ENCODE results near the gene PTPRD. TPM values are rescaled to one million over a fixed set of nuclear protein-coding genes. Genes with fewer than 3 reads are reported as not detected.

PTPRD gene
- total RNA-seq, 1 experiment from 2014 or later = 70.1 TPM

DNA sequence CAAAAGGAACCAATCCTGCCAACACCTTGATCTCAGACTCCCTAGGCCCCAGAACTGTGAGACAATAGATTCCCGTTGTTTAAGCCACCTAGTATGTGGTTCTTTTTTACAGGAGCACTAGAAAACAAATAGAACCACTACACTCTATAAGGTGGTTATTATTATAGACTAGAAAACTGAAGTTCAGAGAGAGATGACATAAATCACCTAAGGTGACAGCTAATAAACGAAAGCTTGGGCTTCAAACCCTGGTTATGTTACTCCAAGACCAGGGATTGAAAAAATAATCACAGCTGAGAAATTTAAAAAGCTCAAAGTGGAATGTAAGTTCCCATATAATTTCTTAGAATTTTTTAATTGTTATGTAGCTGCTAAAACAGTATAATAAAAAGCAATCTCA, 2097.1 kb downstream of the PTPRD start:
- no peaks in the 10 kb centered on the region for H3K27me3 ChIP-seq (replicated peaks; ENCODE audit: control insufficient read depth, insufficient read depth, low read length)
- Mint-ChIP-seq H3K4me1 (ENCODE audit: low read depth, unreplicated experiment) (no peaks in the 10 kb centered on the region), H3K4me3 (ENCODE audit: unreplicated experiment) (no peak overlapping the region), H3K27ac (ENCODE audit: unreplicated experiment) (no peak overlapping the region), H3K9me3 (ENCODE audit: unreplicated experiment) (no peaks in the 10 kb centered on the region), H3K36me3 (ENCODE audit: insufficient read depth, unreplicated experiment) (no peaks in the 10 kb centered on the region), H3K27me3 (ENCODE audit: insufficient read depth, unreplicated experiment) (no peaks in the 10 kb centered on the region)
- H3K4me3 ChIP-seq (ENCODE audit: low read depth, low read length) = no peak overlapping the region
- H3K9me3 ChIP-seq = no peaks in the 10 kb centered on the region
- TF ChIP-seq, protein P1, sequence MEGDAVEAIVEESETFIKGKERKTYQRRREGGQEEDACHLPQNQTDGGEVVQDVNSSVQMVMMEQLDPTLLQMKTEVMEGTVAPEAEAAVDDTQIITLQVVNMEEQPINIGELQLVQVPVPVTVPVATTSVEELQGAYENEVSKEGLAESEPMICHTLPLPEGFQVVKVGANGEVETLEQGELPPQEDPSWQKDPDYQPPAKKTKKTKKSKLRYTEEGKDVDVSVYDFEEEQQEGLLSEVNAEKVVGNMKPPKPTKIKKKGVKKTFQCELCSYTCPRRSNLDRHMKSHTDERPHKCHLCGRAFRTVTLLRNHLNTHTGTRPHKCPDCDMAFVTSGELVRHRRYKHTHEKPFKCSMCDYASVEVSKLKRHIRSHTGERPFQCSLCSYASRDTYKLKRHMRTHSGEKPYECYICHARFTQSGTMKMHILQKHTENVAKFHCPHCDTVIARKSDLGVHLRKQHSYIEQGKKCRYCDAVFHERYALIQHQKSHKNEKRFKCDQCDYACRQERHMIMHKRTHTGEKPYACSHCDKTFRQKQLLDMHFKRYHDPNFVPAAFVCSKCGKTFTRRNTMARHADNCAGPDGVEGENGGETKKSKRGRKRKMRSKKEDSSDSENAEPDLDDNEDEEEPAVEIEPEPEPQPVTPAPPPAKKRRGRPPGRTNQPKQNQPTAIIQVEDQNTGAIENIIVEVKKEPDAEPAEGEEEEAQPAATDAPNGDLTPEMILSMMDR (IDR thresholded peaks at IDR 0.05; ENCODE audit: insufficient read depth in 1 of 2, low read depth in 1 of 2, low read length in 1 of 2, severe bottlenecking in 1 of 2, unreplicated experiment in 1 of 2) = no peak
- intact Hi-C loops (cut with micrococcal nuclease; ENCODE audit: unreplicated experiment) = no loop called here
- H3K4me1 ChIP-seq = no peaks in the 10 kb centered on the region
- BruUV-seq (replicated peaks) = no TSS peak
- CTCF ChIA-PET = no interaction called here
- H3K36me3 ChIP-seq (ENCODE audit: control insufficient read depth, insufficient read depth, low read length) = no peaks in the 10 kb centered on the region
- no peak for DNase-seq
- POLR2A ChIA-PET = no interaction called here

DNA sequence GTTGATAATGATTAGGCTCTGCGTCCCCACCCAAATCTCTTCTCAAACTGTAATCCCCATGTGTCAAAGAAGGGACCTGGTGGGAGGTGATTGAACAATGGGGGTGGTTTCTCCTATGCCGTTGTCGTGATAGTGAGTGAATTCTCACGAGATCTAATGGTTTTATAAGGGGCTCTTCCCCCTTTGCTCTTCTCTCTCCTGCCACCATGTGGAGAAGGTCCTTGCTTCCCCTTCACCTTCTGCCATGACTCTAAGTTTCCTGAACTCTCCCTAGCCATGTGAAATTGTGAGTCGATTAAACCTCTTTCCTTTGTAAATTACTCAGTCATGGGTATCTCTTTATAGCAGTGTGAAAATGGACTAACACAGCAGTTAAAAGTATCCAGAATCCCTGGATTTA, 2098.0 kb downstream of the PTPRD start:
- DNase-seq = no peak
- ChIA-PET CTCF (no interaction called here), POLR2A (no interaction called here)
- Histone ChIP-seq H3K27me3 (replicated peaks; ENCODE audit: control insufficient read depth, insufficient read depth, low read length) (no peaks in the 10 kb centered on the region), H3K9me3 (no peaks in the 10 kb centered on the region), H3K4me1 (no peaks in the 10 kb centered on the region), H3K4me3 (ENCODE audit: low read depth, low read length) (no peak overlapping the region), H3K36me3 (ENCODE audit: control insufficient read depth, insufficient read depth, low read length) (no peaks in the 10 kb centered on the region)
- TF ChIP-seq, protein P1 (IDR thresholded peaks at IDR 0.05; ENCODE audit: insufficient read depth in 1 of 2, low read depth in 1 of 2, low read length in 1 of 2, severe bottlenecking in 1 of 2, unreplicated experiment in 1 of 2) = no peak
- Mint-ChIP-seq H3K27me3 (ENCODE audit: insufficient read depth, unreplicated experiment) (no peaks in the 10 kb centered on the region), H3K9me3 (ENCODE audit: unreplicated experiment) (no peaks in the 10 kb centered on the region), H3K4me3 (ENCODE audit: unreplicated experiment) (no peak overlapping the region), H3K27ac (ENCODE audit: unreplicated experiment) (no peak overlapping the region), H3K4me1 (ENCODE audit: low read depth, unreplicated experiment) (no peaks in the 10 kb centered on the region), H3K36me3 (ENCODE audit: insufficient read depth, unreplicated experiment) (no peaks in the 10 kb centered on the region)
- intact Hi-C loops (cut with micrococcal nuclease; ENCODE audit: unreplicated experiment) = no loop called here
- no TSS peak for BruUV-seq (replicated peaks)

DNA sequence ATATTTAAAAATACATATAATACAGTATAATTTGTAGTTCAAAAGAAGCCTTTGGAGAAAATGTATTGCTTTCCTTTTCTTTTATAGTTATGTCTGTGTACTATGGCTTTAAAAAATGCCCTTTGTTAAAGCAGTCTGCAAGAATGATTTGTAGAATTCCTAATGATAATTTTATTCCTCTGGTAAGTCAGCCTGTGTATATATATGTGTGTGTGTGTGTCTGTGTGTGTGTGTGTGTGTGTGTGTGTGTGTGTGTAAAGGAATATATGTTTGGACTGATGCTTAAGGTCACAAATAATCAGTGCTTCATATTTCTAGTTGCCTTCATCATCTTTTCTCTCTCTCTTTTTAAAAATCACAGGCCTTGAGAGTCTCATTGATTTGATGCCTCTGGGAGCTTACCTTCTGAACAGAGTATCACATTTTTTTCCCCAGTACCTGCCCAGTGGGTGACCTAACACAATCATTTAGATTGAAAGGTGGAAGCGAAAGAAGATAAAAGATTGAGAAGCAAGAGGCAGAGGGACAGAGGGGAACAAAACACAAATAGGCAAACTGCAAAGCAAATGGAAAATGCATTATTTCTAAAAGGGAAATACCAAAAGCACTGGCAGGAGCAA, 2104.0 kb downstream of the PTPRD start:
- ChIA-PET POLR2A (no interaction called here), CTCF (no interaction called here)
- no peaks in the 10 kb centered on the region for H3K9me3 Mint-ChIP-seq (ENCODE audit: unreplicated experiment)
- H3K9me3 ChIP-seq = no peaks in the 10 kb centered on the region
- no peak overlapping the region for H3K4me3 ChIP-seq (ENCODE audit: low read depth, low read length)
- H3K36me3 Mint-ChIP-seq (ENCODE audit: insufficient read depth, unreplicated experiment) = no peaks in the 10 kb centered on the region
- no peaks in the 10 kb centered on the region for H3K27me3 ChIP-seq (replicated peaks; ENCODE audit: control insufficient read depth, insufficient read depth, low read length)
- no peak overlapping the region for H3K27ac Mint-ChIP-seq (ENCODE audit: unreplicated experiment)
- H3K4me1 ChIP-seq = no peaks in the 10 kb centered on the region
- intact Hi-C loops (cut with micrococcal nuclease; ENCODE audit: unreplicated experiment) = no loop called here
- BruUV-seq (replicated peaks) = no TSS peak
- no peaks in the 10 kb centered on the region for H3K27me3 Mint-ChIP-seq (ENCODE audit: insufficient read depth, unreplicated experiment)
- H3K4me1 Mint-ChIP-seq (ENCODE audit: low read depth, unreplicated experiment) = no peaks in the 10 kb centered on the region
- no peaks in the 10 kb centered on the region for H3K36me3 ChIP-seq (ENCODE audit: control insufficient read depth, insufficient read depth, low read length)
- TF ChIP-seq, protein P1 (IDR thresholded peaks at IDR 0.05; ENCODE audit: insufficient read depth in 1 of 2, low read depth in 1 of 2, low read length in 1 of 2, severe bottlenecking in 1 of 2, unreplicated experiment in 1 of 2) = no peak
- H3K4me3 Mint-ChIP-seq (ENCODE audit: unreplicated experiment) = no peak overlapping the region
- DNase-seq = no peak
